Mesothelial cell of epicardium (in vitro differentiated cells): ENCODE results near the gene AFDN. TPM values are rescaled to one million over a fixed set of nuclear protein-coding genes. Genes with fewer than 3 reads are reported as not detected.

Experiments
- DNase-seq, 2 experiments: peaks; one replicate each; pipeline ENCODE4 v3.0.0; 2021; ENCODE audit warnings: low spot score in 2 of 2; ENCODE audit not compliant: unreplicated experiment in 2 of 2
- H3K27ac Mint-ChIP-seq: 2 replicates; pipeline ENCODE4 v1.8.0; 2021; ENCODE audit warnings: mixed read lengths
- H3K27me3 Mint-ChIP-seq: 2 replicates; pipeline ENCODE4 v1.8.0; 2021; ENCODE audit warnings: low read depth, mixed read lengths
- H3K36me3 Mint-ChIP-seq: 2 replicates; pipeline ENCODE4 v1.8.0; 2021; ENCODE audit warnings: mixed read lengths
- H3K4me1 Mint-ChIP-seq: 2 replicates; pipeline ENCODE4 v1.8.0; 2021; ENCODE audit warnings: mixed read lengths
- H3K4me3 Mint-ChIP-seq: 2 replicates; pipeline ENCODE4 v1.8.0; 2021; ENCODE audit warnings: mild to moderate bottlenecking, moderate library complexity, mixed read lengths
- H3K9me3 Mint-ChIP-seq: 2 replicates; pipeline ENCODE4 v1.8.0; 2021; ENCODE audit warnings: mixed read lengths
- total RNA-seq: library from RNA; stranded (reverse); gene quantifications from 3 replicates; pipeline ENCODE4 v1.2.1, GENCODE V29; 2021
- TF ChIP-seq, protein P1 (sequence below): fragments of 200-600 bp; sonication (generic); IDR thresholded peaks from one replicate; pipeline ENCODE4 v1.5.0; 2021; ENCODE audit warnings: antibody characterized with exemption; ENCODE audit not compliant: unreplicated experiment

The AFDN gene
- total RNA-seq, 1 donor from 2014 or later, result 284 TPM

- H3K36me3 Mint-ChIP-seq, result no peaks in the 10 kb centered on the region
- H3K9me3 Mint-ChIP-seq, result no peaks in the 10 kb centered on the region
- DNase-seq, result no peak
- no peaks in the 10 kb centered on the region for H3K4me1 Mint-ChIP-seq
- H3K4me3 Mint-ChIP-seq, result no peak overlapping the region
- H3K27me3 Mint-ChIP-seq, result no peaks in the 10 kb centered on the region
- no peak overlapping the region for H3K27ac Mint-ChIP-seq
- TF ChIP-seq, protein P1, sequence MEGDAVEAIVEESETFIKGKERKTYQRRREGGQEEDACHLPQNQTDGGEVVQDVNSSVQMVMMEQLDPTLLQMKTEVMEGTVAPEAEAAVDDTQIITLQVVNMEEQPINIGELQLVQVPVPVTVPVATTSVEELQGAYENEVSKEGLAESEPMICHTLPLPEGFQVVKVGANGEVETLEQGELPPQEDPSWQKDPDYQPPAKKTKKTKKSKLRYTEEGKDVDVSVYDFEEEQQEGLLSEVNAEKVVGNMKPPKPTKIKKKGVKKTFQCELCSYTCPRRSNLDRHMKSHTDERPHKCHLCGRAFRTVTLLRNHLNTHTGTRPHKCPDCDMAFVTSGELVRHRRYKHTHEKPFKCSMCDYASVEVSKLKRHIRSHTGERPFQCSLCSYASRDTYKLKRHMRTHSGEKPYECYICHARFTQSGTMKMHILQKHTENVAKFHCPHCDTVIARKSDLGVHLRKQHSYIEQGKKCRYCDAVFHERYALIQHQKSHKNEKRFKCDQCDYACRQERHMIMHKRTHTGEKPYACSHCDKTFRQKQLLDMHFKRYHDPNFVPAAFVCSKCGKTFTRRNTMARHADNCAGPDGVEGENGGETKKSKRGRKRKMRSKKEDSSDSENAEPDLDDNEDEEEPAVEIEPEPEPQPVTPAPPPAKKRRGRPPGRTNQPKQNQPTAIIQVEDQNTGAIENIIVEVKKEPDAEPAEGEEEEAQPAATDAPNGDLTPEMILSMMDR, result no peak
Measured at GRCh38 chr6:167988945-167989841, 162.5 kb downstream of the AFDN start.

GRCh38 chr6:167990016-167990945 is 163.6 kb downstream of the AFDN start:
- DNase-seq, result no peak
- H3K27me3 Mint-ChIP-seq, result no peaks in the 10 kb centered on the region
- no peaks in the 10 kb centered on the region for H3K36me3 Mint-ChIP-seq
- no peaks in the 10 kb centered on the region for H3K4me1 Mint-ChIP-seq
- no peaks in the 10 kb centered on the region for H3K9me3 Mint-ChIP-seq
- TF ChIP-seq, protein P1, result no peak
- H3K27ac Mint-ChIP-seq, result no peak overlapping the region
- no peak overlapping the region for H3K4me3 Mint-ChIP-seq

DNA sequence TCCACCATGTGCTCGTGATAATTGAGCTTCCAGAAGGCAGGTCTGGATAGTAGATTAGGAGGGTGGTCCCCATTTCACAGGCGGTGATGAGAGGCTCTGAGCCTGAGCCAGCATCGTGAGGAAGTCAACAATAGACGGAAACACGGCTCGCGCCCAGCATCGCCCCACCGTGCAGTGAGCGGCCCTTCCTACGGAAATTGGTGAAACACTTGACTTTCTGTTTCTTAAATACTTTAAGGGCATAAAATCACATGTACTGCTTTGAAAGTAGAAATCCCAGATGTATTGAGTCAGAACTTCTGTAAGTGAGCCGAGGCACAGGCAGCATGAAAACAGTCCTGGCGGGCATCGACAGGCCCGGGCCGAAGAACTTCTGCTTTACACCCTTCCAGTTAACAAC is 166.5 kb downstream of the AFDN start:
- no peaks in the 10 kb centered on the region for H3K9me3 Mint-ChIP-seq
- H3K4me1 Mint-ChIP-seq, result peaks cover 10% of the 10 kb centered on the region
- DNase-seq, result no peak
- TF ChIP-seq, protein P1, result no peak
- no peaks in the 10 kb centered on the region for H3K36me3 Mint-ChIP-seq
- H3K4me3 Mint-ChIP-seq, result no peak overlapping the region
- H3K27ac Mint-ChIP-seq, result no peak overlapping the region
- H3K27me3 Mint-ChIP-seq, result no peaks in the 10 kb centered on the region

DNA sequence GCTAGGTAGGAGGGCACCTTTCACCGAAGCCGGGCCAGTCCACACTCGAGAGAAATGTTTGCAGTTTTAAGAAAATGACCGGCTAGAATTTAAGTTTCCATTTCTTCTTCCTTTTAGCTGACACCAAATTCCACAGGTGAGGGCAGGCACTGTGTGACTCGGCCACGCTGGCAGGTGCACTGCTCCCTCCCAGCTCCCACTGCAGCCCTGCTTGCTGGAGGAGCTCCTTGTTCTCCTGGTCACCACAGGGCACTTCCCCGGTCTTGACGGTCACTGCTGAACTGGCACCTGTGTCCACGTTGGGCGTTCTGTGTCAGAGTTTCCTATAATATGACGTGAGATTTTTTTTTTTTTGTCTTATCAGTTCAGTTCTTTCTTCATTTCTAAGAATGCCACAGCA is 167.1 kb downstream of the AFDN start:
- H3K4me3 Mint-ChIP-seq, result no peak overlapping the region
- no peaks in the 10 kb centered on the region for H3K9me3 Mint-ChIP-seq
- H3K4me1 Mint-ChIP-seq, result peaks cover 11% of the 10 kb centered on the region

DNA sequence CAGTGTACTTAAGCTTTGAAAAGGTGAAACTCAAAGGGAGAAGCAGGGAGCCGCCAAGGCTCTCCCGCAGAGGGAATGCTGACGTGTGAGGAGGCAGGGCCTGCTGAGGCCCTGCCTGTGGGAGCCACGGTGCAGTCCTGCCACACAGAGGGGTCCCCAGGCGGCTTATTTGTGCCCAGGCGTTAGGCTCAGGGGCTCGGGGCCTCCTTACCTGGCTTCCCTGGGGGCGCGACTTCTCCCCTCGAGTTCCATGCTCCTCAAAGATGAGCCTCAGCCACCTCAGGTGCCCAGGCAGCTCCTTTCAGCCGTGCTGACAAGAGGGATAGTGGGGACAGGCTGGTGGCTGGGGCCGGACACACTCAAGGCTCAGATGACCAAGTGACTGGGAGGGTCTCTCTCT is 168.6 kb downstream of the AFDN start:
- Mint-ChIP-seq H3K27ac (peak overlapping the region; percentile 47), H3K4me1 (peaks cover 11% of the 10 kb centered on the region), H3K27me3 (no peaks in the 10 kb centered on the region), H3K9me3 (no peaks in the 10 kb centered on the region), H3K36me3 (no peaks in the 10 kb centered on the region), H3K4me3 (no peak overlapping the region)
- no peak for DNase-seq
- TF ChIP-seq, protein P1, result no peak

More for the DNA sequence above, 167.1 kb downstream of the AFDN start:
- no peaks in the 10 kb centered on the region for H3K27me3 Mint-ChIP-seq
- no peak overlapping the region for H3K27ac Mint-ChIP-seq
- H3K36me3 Mint-ChIP-seq, result no peaks in the 10 kb centered on the region
- no peak for DNase-seq
- TF ChIP-seq, protein P1, result no peak
